Tongue (tissue), 2 donors: ENCODE measurements around the gene FILIP1L. TPM values are rescaled to one million over a fixed set of nuclear protein-coding genes. Genes with fewer than 3 reads are reported as not detected.
"Not testable (repeated sequence)": the region's sequence is repeated elsewhere in the genome, so short reads cannot be mapped to it uniquely, and the experiment has no call there.

Source experiments
- DNase-seq: peaks from one replicate; pipeline ENCODE4 v3.0.0-alpha.2; 2015
- total RNA-seq: library from RNA; depleted of rRNA; stranded (reverse); fragments of >200 nt; gene quantifications from one replicate; pipeline ENCODE4 v1.2.3, GENCODE V29; 2014

FILIP1L gene
- total RNA-seq, 1 donor from 2014 or later = 72.0 TPM

DNA sequence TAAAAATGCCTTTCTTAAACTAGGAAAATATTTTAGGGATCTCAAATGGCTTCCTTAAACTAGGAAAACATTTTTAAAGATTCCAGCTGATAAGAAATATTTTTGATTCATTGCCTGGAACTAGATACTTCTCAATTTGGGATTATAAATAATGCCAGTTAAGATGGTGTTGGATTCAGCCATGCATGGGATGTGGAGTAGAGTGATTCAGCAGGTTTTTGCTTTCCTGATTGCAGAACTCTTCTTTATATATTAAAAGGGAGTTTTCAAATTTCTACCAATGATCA is 15.6 kb downstream of the FILIP1L start:
- no peak for DNase-seq

DNA sequence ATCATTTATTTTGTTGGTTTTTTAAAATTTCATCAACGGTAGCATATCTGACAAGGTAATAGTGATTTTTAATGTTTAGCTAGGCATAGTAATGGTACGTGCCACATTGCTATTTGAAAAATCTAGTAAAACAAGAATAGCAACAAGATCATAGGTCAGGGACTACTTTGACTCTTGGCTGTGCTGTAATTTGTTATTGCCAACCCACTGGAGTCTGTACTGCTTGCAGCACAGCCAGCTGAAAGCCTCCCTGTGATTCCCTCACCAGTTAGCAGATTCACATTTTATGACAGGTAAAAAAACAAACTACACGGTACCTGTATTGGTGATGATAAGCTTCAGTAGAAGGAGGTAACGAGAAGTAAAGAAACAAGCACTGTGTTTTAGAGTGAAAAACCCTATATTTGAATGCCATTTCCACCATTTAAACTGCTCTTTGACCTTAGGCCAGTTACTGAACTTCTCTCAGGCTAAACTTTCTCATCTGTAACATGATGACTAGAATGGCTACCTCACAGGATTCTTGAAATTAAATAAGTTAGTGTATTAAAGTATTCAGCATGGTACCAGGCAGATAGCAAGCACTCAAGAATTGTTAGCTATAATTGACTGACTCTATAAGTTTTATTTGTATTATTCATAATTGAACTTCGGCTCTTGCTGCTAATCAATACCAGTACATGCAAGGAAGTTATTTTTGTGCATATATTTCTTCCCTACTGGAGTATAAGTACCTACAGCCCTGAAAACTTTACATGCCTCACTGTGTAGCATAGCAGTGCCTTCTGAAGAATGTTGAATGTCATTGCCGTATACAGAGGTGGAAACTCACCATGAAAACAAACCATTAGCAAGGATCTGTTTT is 16.1 kb downstream of the FILIP1L start:
- no peak for DNase-seq

- DNase-seq = no peak
Observed at GRCh38 chr3:100096866-100097265, 17.4 kb downstream of the FILIP1L start.

- DNase-seq = not testable (repeated sequence)
Observed at GRCh38 chr3:100096286-100096685, 18.0 kb downstream of the FILIP1L start.

DNA sequence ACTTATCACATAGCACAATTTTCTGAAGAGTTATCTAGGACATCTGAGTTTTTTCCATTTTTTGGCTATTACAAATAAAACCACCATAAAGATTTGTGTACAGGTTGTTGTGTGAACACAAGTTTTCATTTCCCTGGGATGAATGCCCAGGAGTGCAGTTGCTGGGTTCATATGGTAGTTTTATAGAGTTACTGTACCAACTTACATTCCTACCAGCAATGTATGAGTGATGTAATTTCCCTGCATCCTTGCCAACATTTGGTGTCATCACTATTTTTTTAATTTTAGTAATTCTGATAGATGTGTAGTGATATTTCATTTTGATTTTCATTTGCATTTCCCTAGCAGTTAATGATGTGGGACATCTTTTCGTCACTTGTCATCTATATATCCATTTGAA is 20.5 kb downstream of the FILIP1L start:
- DNase-seq = no peak

- no peak for DNase-seq
Observed at GRCh38 chr3:100090669-100091005, 23.7 kb downstream of the FILIP1L start.

GRCh38 chr3:100089812-100090668 is 24.3 kb downstream of the FILIP1L start:
- no peak for DNase-seq

DNA sequence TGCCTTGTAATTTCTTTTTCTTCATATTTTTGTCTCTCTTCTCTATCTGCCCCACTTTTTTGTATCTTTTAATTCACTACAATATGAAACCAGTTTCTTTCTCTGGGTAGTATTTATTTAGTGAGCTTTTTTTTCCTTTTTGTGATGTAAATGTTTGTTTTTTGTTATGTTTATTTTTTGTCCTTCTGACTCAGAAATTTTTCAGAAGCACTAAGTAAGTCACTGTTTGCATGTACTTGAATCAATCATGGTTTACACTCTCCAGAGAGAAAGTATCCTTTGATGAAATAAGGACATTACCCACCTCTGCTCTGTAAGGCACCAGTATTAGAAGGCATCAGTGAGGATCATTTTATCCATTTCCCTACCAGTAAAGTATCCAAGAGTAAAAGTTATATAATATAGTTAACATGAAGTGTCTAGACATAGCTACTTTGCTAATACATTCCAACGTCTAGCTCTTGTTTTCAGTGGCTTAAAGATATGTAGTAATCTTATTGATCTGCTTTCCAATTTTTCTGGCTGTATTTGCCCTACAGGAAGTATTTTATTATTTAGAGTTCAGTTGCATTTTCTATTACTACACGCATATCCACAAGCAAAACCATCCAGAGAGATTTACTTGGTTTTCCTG is 25.4 kb downstream of the FILIP1L start:
- DNase-seq = no peak

DNA sequence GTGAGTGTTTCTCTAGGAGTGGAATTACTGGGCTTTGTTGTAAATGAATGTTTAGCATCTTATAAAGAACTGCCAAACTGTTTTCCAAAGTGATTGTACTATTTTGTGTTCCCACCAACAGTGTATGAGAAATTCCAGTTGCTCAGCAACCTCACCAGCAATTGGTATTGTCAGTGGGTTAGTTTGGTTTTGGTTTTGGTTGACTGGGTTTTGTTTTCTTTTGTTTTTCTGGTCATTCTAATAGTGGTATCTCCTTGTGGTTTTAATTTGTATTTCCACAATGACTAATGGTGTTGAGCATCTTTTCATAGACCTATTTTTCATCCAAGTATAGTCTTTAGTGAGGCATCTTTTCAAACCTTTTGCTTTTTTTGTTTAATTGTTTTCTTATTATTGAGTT is 27.1 kb downstream of the FILIP1L start:
- no peak for DNase-seq

GRCh38 chr3:100086401-100086800 is 27.9 kb downstream of the FILIP1L start:
- DNase-seq = no peak

DNA sequence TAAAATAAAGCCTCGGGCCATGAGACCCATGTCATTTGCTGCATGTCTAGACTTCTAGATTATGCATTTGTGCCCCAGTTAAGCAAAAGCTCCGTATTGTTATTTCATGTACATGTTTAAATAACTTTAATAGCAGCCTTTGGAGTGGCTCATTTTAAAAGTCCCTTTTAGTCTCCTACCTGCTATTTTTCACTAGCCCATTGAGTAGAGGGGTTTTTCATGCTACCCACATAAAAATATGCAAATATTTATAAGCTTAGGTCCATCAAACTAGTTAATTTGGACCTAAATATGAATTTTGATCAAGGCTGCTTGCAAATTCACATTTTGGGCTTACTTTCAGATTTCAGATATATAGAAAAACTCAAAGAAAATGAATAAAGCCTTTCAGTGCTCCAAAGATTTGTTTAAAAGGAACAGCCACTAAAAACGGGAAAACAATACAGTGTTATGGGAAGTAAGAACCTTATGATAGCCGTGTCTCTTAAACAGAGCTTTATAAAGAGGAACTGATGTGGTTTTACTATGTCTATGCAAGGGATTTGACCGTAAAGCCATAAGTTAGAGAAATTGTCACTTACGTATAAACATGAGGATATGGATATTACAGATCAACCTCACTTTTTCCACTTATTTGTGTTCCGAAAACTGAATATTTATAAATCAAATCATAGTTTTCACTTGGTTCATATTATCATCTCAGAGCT is 30.0 kb downstream of the FILIP1L start:
- DNase-seq = no peak

DNA sequence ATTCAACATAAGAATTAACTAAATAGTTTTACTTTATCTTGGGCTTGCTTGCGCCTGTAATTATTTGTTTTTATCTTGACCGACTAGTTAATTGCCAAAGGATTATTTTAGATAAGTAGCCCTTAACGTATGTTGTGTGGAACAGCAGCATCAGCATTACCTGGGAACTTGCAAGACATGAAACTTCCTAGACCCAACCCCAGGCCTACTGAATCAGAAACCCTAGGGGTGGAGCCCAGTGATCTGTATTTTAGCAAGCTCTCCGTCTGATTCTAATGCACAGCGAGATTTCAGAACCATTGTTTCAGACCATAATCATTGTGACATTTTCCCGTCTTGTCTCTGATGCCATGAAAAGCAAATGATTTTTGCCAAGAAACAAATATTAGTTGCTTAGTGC is 31.1 kb downstream of the FILIP1L start:
- no peak for DNase-seq

GRCh38 chr3:100082714-100083113 is 31.6 kb downstream of the FILIP1L start:
- DNase-seq = no peak

DNA sequence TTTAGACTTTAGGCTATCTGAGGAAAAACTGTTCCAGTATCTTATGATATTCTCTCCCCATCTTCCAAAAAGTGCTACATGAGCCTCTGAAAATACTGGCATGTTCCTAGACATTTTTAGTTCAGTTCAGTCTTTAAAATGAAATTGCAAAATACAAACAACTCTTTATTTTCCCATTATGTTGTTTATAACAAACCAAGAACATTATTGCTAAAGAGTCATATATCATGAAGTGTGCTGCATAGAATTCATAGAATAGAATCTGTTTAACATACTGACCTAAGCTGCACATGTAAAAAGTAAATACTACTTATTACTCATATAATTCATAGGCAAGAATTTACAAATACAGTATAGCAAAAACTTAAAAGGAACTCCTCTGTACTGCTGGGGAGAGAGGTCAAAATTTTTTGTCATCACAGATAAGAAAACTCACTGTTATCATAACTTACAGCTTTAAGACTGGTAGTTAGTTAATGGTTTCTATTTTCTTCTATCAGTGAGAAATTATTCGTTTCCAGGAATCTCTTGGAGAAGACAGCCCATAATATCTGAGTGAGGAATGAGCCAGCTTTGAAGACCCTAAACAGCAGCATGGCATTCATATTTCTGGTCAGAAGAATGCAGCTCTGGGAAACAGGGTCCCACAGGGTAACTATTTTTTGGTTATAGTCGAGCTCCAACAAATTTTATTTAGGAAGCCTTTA is 32.2 kb downstream of the FILIP1L start:
- DNase-seq = no peak

DNA sequence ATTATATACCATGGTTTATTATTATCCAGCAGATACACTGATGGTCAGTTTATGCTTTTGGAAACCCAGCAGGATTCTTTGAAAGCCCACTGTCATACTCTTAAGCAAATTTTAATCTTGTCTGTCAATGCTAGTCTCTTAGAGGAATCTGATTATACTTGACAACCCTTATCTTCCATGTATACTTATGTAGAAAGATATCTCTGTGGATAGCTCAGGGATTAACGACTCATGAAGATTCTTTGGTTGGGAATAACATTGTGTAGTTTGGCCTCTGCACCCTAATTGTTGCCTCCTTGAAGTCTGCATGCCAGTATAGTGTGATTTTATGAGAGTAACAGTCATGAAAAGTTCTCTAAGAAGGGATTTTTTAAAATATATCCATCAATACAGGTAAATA is 33.0 kb downstream of the FILIP1L start:
- no peak for DNase-seq

- DNase-seq = no peak
Observed at GRCh38 chr3:100080573-100080972, 33.7 kb downstream of the FILIP1L start.

- no peak for DNase-seq
Observed at GRCh38 chr3:100079328-100079727, 35.0 kb downstream of the FILIP1L start.

DNA sequence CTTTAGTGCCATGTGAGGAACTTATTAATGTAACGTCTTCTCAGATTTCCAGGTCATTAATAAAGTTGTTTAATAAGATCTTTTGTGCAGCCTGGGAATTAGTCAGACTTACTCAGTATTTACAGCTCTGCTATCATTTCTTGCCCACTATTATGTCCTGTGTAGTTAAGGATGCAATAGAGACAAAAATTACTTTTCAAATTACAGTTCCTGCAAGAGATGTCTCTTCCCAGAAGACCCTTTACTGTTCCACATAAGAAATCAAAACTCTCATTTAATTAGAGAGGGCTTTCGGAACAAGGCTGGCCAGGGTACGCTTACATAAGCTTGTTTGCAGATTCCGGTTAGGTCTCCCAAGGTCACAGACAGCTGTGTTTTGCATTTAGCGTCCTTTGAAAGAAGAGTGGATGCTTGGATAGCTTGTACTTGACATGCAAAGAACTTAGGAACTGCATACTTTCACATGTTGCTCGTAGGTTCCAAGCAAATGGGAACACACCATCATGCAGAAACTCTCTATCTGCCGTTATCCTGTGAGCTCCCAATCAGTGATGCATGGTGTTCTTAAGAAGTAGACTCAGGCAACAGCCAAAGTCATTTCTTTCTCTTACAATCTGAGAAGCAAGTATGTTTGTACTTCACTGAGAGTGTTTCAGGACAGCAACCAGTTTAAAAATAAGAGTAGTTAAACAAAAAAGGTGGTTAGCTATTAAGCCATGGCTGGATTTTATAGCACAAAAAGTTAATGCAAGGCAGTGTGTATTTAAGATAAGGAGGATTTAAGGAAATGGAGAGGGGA is 37.4 kb downstream of the FILIP1L start:
- peak; percentile 44 for DNase-seq

GRCh38 chr3:100075851-100076730 is 38.2 kb downstream of the FILIP1L start:
- DNase-seq = no peak

GRCh38 chr3:100075196-100075595 is 39.1 kb downstream of the FILIP1L start:
- DNase-seq = no peak
